Measurements from ENCODE around the gene HPSE.

HPSE gene

GRCh38 chr4:83272900-83273299, 61.7 kb downstream of the HPSE start:
- Mint-ChIP-seq H3K27me3 (ENCODE audit: low read depth, poor library complexity) (no peaks in the 10 kb centered on the region), H3K27ac (no peak overlapping the region), H3K4me3 (no peak overlapping the region), H3K4me1 (no peaks in the 10 kb centered on the region), H3K36me3 (ENCODE audit: low read depth) (peaks cover 25% of the 10 kb centered on the region), H3K9me3 (no peaks in the 10 kb centered on the region)
- DNase-seq = no peak
- TF ChIP-seq CTCF (IDR thresholded peaks at IDR 0.05) = no peak

- Mint-ChIP-seq H3K4me3 (no peak overlapping the region), H3K9me3 (no peaks in the 10 kb centered on the region), H3K27me3 (ENCODE audit: low read depth, poor library complexity) (no peaks in the 10 kb centered on the region), H3K36me3 (ENCODE audit: low read depth) (peaks cover 8% of the 10 kb centered on the region), H3K4me1 (no peaks in the 10 kb centered on the region), H3K27ac (no peak overlapping the region)
- no peak for TF ChIP-seq CTCF (IDR thresholded peaks at IDR 0.05)
- DNase-seq = no peak
Measured at GRCh38 chr4:83269256-83269655, 65.4 kb downstream of the HPSE start.

GRCh38 chr4:83268491-83268890, 66.2 kb downstream of the HPSE start:
- no peak for DNase-seq
- Mint-ChIP-seq H3K27me3 (ENCODE audit: low read depth, poor library complexity) (no peaks in the 10 kb centered on the region), H3K27ac (no peak overlapping the region), H3K36me3 (ENCODE audit: low read depth) (peaks cover 8% of the 10 kb centered on the region), H3K4me3 (no peak overlapping the region), H3K9me3 (no peaks in the 10 kb centered on the region), H3K4me1 (no peaks in the 10 kb centered on the region)
- TF ChIP-seq CTCF (IDR thresholded peaks at IDR 0.05) = no peak

- Mint-ChIP-seq H3K27ac (no peak overlapping the region), H3K4me3 (no peak overlapping the region), H3K9me3 (no peaks in the 10 kb centered on the region), H3K4me1 (no peaks in the 10 kb centered on the region), H3K36me3 (ENCODE audit: low read depth) (peaks cover 11% of the 10 kb centered on the region), H3K27me3 (ENCODE audit: low read depth, poor library complexity) (no peaks in the 10 kb centered on the region)
- no peak for DNase-seq
- no peak for TF ChIP-seq CTCF (IDR thresholded peaks at IDR 0.05)
Measured at GRCh38 chr4:83267830-83268475, 66.7 kb downstream of the HPSE start.

- no peak for DNase-seq
- no peak overlapping the region for H3K27ac Mint-ChIP-seq
- no peaks in the 10 kb centered on the region for H3K9me3 Mint-ChIP-seq
- H3K36me3 Mint-ChIP-seq (ENCODE audit: low read depth) = peaks cover 14% of the 10 kb centered on the region
- no peaks in the 10 kb centered on the region for H3K4me1 Mint-ChIP-seq
- no peaks in the 10 kb centered on the region for H3K27me3 Mint-ChIP-seq (ENCODE audit: low read depth, poor library complexity)
- TF ChIP-seq CTCF (IDR thresholded peaks at IDR 0.05) = no peak
- no peak overlapping the region for H3K4me3 Mint-ChIP-seq
Measured at GRCh38 chr4:83267121-83267829, 67.4 kb downstream of the HPSE start.

- Mint-ChIP-seq H3K9me3 (no peaks in the 10 kb centered on the region), H3K27ac (no peak overlapping the region), H3K4me3 (no peak overlapping the region), H3K36me3 (ENCODE audit: low read depth) (peaks cover 19% of the 10 kb centered on the region), H3K4me1 (no peaks in the 10 kb centered on the region), H3K27me3 (ENCODE audit: low read depth, poor library complexity) (no peaks in the 10 kb centered on the region)
- DNase-seq = no peak
- TF ChIP-seq CTCF (IDR thresholded peaks at IDR 0.05) = no peak
Measured at GRCh38 chr4:83266689-83267088, 68.0 kb downstream of the HPSE start.

Data from nephron progenitor cell (in vitro differentiated cells).